Measurements from ENCODE around the gene GREM2.

- no peak for TF ChIP-seq CTCF (IDR thresholded peaks at IDR 0.05)
- no peak for TF ChIP-seq POLR2A (IDR thresholded peaks at IDR 0.05)
- no peak for TF ChIP-seq POLR2AphosphoS5 (IDR thresholded peaks at IDR 0.05)
- TF ChIP-seq EP300 (IDR thresholded peaks at IDR 0.05), result no peak
Measured at GRCh38 chr1:240528591-240528990, 83.4 kb downstream of the GREM2 start.

Measured in upper lobe of left lung (tissue), 4 donors.